OCI-LY1 (cell line): Measurements from ENCODE around the gene MAGEA11.

ENCODE experiments used
- CTCF ChIP-seq: fragments of 200-600 bp; sonication (generic), shearing (Covaris generic); IDR thresholded peaks from 2 replicates; pipeline ENCODE4 v1.5.1; 2017; ENCODE audit warnings: mild to moderate bottlenecking, antibody characterized with exemption, low read length, moderate library complexity, mixed read lengths
- EZH2 ChIP-seq: fragments of 200-600 bp; sonication (generic), shearing (Covaris generic); IDR thresholded peaks from 2 replicates; pipeline ENCODE4 v1.8.0; 2017; ENCODE audit warnings: borderline replicate concordance, mixed run types, mild to moderate bottlenecking, antibody characterized with exemption, low read length, moderate library complexity, mixed read lengths

DNA sequence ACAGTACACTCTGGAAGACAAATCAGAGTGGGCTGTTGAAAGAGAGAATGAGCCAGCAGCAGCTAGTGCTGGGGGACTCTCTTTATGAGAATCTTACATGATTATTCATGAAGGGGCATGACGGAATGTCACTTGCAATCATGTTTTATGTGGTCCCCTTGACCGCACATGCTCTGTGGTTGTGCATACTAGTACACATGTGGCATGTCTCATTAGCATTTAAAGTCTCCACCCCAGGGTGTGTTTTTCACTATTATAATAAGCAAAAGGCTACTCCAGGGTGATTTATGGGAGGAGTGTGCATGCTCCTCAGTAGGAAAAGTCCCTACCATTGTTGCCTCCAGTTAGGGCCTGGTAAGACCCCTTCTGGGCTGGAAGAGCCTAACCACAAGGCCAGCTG lies 30.7 kb upstream of the MAGEA11 start:
- TF ChIP-seq CTCF: no peak
- no peak for TF ChIP-seq EZH2
